ENCODE measurements around the gene CLCNKA.

- TF ChIP-seq NR3C1 (CRISPR knock-in tag; conservative IDR thresholded peaks at IDR 0.05; ENCODE audit: low read depth) (no peak), KAT7 (CRISPR knock-in tag; IDR thresholded peaks at IDR 0.05; ENCODE audit: borderline replicate concordance) (no peak), CTCF (IDR thresholded peaks at IDR 0.05) (no peak), TEAD4 (CRISPR knock-in tag; IDR thresholded peaks at IDR 0.05) (no peak), RORB (CRISPR knock-in tag; IDR thresholded peaks at IDR 0.05) (no peak)
Observed at GRCh38 chr1:16071614-16072013, 49.8 kb downstream of the CLCNKA start.
